B cell (primary cell): ENCODE data around the gene ADI1. TPM values are rescaled to one million over a fixed set of nuclear protein-coding genes. Genes with fewer than 3 reads are reported as not detected.

Experiments
- ATAC-seq: fragments of 200-7000 bp; cut with Tn5 transposase; one replicate; pipeline ENCODE4 v1.10.0; 2021; ENCODE audit warnings: low read depth, mild to moderate bottlenecking, moderate number of reproducible peaks, moderate library complexity
- CTCF ChIA-PET: fragments of 350-600 bp; sonication (Branson Sonifier 250); formaldehyde crosslinking; loops from one replicate; lab custom pipeline; 2021; ENCODE audit warnings: antibody characterized with exemption, inconsistent platforms; lab: Charles Lee
- POLR2A ChIA-PET: fragments of 350-600 bp; sonication (Branson Sonifier 250); formaldehyde crosslinking; loops from one replicate; lab custom pipeline; 2021; ENCODE audit warnings: antibody characterized with exemption; lab: Charles Lee
- DNase-seq: peaks from one replicate; pipeline ENCODE4 v3.0.0; 2013
- H2AFZ ChIP-seq: 2 replicates; pipeline ENCODE4 v1.6.1; 2012; ENCODE audit warnings: mild to moderate bottlenecking, low read depth, low read length; ENCODE audit not compliant: insufficient read depth, poor library complexity, severe bottlenecking
- H3K27ac ChIP-seq, 2 donors: 1 replicate in 1 of 2; 2 replicates in 1 of 2; pipeline ENCODE4 v1.5.1; 2012 to 2013; ENCODE audit warnings: low read length in 2 of 2, mild to moderate bottlenecking in 2 of 2, moderate library complexity in 1 of 2
- H3K27me3 ChIP-seq, 4 experiments: fragments of 200-600 bp in 1 of 4; sonication (generic) in 1 of 4; replicated peaks in 1 of 4; 1 replicate in 2 of 4; 2 replicates in 2 of 4; pipeline versions ENCODE4 v1.6.1 to v1.7.0; 2013 to 2016; ENCODE audit warnings: low read length in 3 of 4, mild to moderate bottlenecking in 2 of 4, mixed read lengths in 1 of 4, moderate library complexity in 1 of 4; ENCODE audit not compliant: insufficient read depth in 4 of 4, control insufficient read depth in 3 of 4; ENCODE audit errors: control extremely low read depth in 1 of 4
- H3K36me3 ChIP-seq, 2 experiments: replicated peaks in 1 of 2; 1 replicate in 1 of 2; 2 replicates in 1 of 2; pipeline versions ENCODE4 v1.6.1 to v1.7.1; 2013; ENCODE audit warnings: low read length in 1 of 2; ENCODE audit not compliant: insufficient read depth in 2 of 2, control insufficient read depth in 1 of 2; ENCODE audit errors: control extremely low read depth in 1 of 2, extremely low read depth in 1 of 2
- H3K4me1 ChIP-seq, 2 donors: fragments of 200-600 bp in 1 of 2; sonication (generic) in 1 of 2; 1 replicate in 1 of 2; 2 replicates in 1 of 2; pipeline versions ENCODE4 v1.5.1 to v1.6.1; 2013 to 2017; ENCODE audit warnings: low read length in 2 of 2; ENCODE audit not compliant: control insufficient read depth in 2 of 2, insufficient read depth in 2 of 2
- H3K4me2 ChIP-seq: replicated peaks from 2 replicates; pipeline ENCODE3; 2012; ENCODE audit warnings: mild to moderate bottlenecking, low read depth, low read length; ENCODE audit not compliant: poor library complexity, severe bottlenecking
- H3K4me3 ChIP-seq, 5 experiments: fragments of 200-600 bp in 1 of 5; sonication (generic) in 1 of 5; 1 replicate in 3 of 5; 2 replicates in 2 of 5; pipeline versions ENCODE4 v1.5.1 to v1.7.0; 2011 to 2016; ENCODE audit warnings: low read length in 4 of 5, mild to moderate bottlenecking in 4 of 5, low read depth in 2 of 5, control low read depth in 1 of 5, moderate library complexity in 1 of 5; ENCODE audit not compliant: insufficient read depth in 1 of 5; ENCODE audit errors: control extremely low read depth in 1 of 5, extremely low read depth in 1 of 5
- H3K79me2 ChIP-seq: fragments of 200-600 bp; sonication (generic); one replicate; pipeline ENCODE4 v1.6.0; 2016; ENCODE audit warnings: low read length; ENCODE audit not compliant: control insufficient read depth, insufficient read depth
- H3K9ac ChIP-seq: fragments of 200-600 bp; sonication (generic); 2 replicates; pipeline ENCODE4 v1.6.1; 2017; ENCODE audit warnings: mild to moderate bottlenecking, low read length, moderate library complexity
- H3K9me3 ChIP-seq, 3 donors: one replicate each; pipeline versions ENCODE4 v1.6.1 to v1.7.1; 2013; ENCODE audit warnings: low read length in 2 of 3; ENCODE audit not compliant: control insufficient read depth in 2 of 3, insufficient read depth in 1 of 3; ENCODE audit errors: control extremely low read depth in 1 of 3
- H4K20me1 ChIP-seq: 2 replicates; pipeline ENCODE4 v1.6.0; 2012; ENCODE audit warnings: mild to moderate bottlenecking, low read length; ENCODE audit not compliant: insufficient read depth, control insufficient read depth, poor library complexity, severe bottlenecking
- H3K27ac Mint-ChIP-seq: one replicate; pipeline ENCODE4 v1.8.0; 2021; ENCODE audit warnings: mixed read lengths
- H3K27me3 Mint-ChIP-seq: one replicate; pipeline ENCODE4 v1.8.0; 2021; ENCODE audit warnings: mixed read lengths
- H3K4me1 Mint-ChIP-seq: one replicate; pipeline ENCODE4 v1.8.0; 2021; ENCODE audit warnings: mixed read lengths
- H3K4me3 Mint-ChIP-seq: one replicate; pipeline ENCODE4 v1.8.0; 2021; ENCODE audit warnings: mixed read lengths
- H3K9me3 Mint-ChIP-seq: one replicate; pipeline ENCODE4 v1.8.0; 2022; ENCODE audit warnings: mixed read lengths; ENCODE audit not compliant: insufficient read depth
- EZH2 ChIP-seq: IDR thresholded peaks from 2 replicates; pipeline ENCODE4 v1.6.1; 2012; ENCODE audit warnings: borderline replicate concordance, low read depth, mild to moderate bottlenecking, moderate library complexity, low read length; ENCODE audit not compliant: insufficient read depth, poor library complexity, severe bottlenecking
- WGBS: methylation state at CpG from one replicate; pipeline ENCODE4 v1.1.5; 2013; ENCODE audit warnings: missing lambda C conversion rate; ENCODE audit not compliant: insufficient coverage; 5-methylcytosine and 5-hydroxymethylcytosine counted together
- intact Hi-C: fragments of 100-400 bp; cut with micrococcal nuclease; formaldehyde crosslinking; loops from one replicate; pipeline ENCODE4 v1.10.0; 2022
- polyA plus RNA-seq: library from polyadenylated mRNA; depleted of rRNA; stranded (reverse); fragments of >200 nt; gene quantifications from 2 replicates; pipeline ENCODE4 v1.2.3, GENCODE V29; 2012
- total RNA-seq, 2 donors: library from RNA; stranded (reverse); fragments of 120-200 nt in 1 of 2; gene quantifications; 1 replicate in 1 of 2; 2 replicates in 1 of 2; pipeline versions ENCODE4 v1.2.3 to v1.2.4, GENCODE V29; 2013 to 2022
- TF ChIP-seq, protein P1 (sequence below): fragments of 200-600 bp; IDR thresholded peaks from one replicate; pipeline ENCODE4 v1.8.0; 2022; ENCODE audit warnings: antibody characterized with exemption, mild to moderate bottlenecking

ADI1 gene
- total and polyA plus RNA-seq, 2 donors (not counting 1 experiment from before 2014, with no cell fraction given), result 15.2 to 23.1 TPM

DNA sequence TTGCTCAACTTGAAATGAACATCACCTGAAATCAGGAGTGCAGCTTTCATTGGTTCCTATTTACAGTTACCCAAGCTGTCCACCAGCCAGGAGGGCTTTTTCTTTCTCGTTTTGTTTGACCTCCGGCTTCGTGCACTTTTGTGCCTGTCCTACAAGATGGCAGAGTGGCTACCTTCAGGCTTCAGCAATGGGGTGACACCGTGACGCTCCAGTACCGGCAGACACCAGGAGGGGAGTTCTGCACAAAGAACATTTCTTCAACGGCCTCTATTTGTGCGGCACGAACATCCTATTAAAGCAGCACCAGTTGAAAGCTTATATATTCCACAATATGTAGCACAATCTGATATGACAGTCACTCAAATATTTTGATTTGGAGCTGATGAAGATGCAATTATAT is 20.5 kb upstream of the ADI1 start:
- 92% methylated on average over 6 of the region's 9 CpGs for WGBS
- H3K4me3 Mint-ChIP-seq, result no peak overlapping the region
- H3K4me2 ChIP-seq, result no peak overlapping the region
- TF ChIP-seq EZH2, result no peak
- TF ChIP-seq, protein P1, sequence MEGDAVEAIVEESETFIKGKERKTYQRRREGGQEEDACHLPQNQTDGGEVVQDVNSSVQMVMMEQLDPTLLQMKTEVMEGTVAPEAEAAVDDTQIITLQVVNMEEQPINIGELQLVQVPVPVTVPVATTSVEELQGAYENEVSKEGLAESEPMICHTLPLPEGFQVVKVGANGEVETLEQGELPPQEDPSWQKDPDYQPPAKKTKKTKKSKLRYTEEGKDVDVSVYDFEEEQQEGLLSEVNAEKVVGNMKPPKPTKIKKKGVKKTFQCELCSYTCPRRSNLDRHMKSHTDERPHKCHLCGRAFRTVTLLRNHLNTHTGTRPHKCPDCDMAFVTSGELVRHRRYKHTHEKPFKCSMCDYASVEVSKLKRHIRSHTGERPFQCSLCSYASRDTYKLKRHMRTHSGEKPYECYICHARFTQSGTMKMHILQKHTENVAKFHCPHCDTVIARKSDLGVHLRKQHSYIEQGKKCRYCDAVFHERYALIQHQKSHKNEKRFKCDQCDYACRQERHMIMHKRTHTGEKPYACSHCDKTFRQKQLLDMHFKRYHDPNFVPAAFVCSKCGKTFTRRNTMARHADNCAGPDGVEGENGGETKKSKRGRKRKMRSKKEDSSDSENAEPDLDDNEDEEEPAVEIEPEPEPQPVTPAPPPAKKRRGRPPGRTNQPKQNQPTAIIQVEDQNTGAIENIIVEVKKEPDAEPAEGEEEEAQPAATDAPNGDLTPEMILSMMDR, result no peak
- H3K9me3 Mint-ChIP-seq, result no peaks in the 10 kb centered on the region
- peaks cover 0 to 28% of the 10 kb centered on the region in 2 experiments for H3K36me3 ChIP-seq
- no peaks in the 10 kb centered on the region for H3K27me3 ChIP-seq
- no peak overlapping the region for H3K27ac Mint-ChIP-seq
- POLR2A ChIA-PET, result no interaction called here
- intact Hi-C loops, result no loop called here
- H3K4me3 ChIP-seq, result no peak overlapping the region
- no peaks in the 10 kb centered on the region for H4K20me1 ChIP-seq
- peaks cover 11% of the 10 kb centered on the region for H3K4me1 Mint-ChIP-seq
- no peak overlapping the region for H2AFZ ChIP-seq
- CTCF ChIA-PET, result no interaction called here
- H3K79me2 ChIP-seq, result no peaks in the 10 kb centered on the region
- peaks cover 3 to 7% of the 10 kb centered on the region in 2 donors for H3K4me1 ChIP-seq
- H3K9ac ChIP-seq, result no peak overlapping the region
- H3K9me3 ChIP-seq, result no peaks in the 10 kb centered on the region
- H3K27me3 Mint-ChIP-seq, result no peaks in the 10 kb centered on the region
- DNase-seq (no peak), ATAC-seq (no peak)
- no peak overlapping the region for H3K27ac ChIP-seq

DNA sequence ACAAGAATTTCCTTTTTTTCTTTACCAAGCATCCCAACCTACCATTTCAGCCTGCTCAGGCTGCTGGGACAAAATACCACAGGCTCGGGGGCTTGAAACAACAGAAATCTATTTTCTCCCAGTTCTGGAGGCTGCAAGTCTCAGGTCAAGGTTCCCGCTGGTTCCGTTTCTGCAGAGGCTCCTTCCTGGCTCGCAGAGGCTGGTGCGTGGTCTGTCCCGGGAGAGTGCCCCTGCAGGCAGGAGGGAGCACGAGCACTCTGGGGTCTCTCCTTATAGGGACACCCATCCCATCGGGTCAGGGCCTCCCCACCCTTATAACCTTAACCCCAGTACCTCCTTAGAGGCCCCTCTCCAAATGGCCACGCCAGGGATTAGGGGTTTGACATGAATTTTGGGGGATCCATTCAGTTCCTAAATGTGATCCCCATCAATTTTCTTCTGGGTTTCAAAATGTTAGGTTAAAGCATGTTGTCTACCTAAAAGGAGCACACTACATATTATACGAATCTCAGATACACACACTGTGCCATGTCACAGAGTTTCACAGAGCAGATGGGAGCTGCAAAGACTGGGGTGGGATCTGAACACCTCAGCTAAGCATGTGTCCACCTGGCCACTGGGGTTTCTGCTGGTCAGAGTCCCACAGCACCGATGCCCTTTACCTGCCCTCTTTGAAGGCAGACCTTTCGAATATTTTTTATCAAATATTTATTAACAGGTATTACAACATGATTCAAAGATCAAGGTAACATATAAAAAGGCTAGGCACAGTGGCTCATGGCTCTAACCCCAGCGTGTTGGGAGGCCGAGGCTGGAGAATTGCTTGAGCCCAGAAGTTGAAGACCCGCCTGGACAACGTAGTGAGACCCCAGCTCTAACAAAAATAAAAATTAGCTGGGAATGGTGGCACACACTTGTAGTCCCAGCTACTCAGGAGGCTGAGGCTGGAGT is 17.6 kb upstream of the ADI1 start:
- Mint-ChIP-seq H3K9me3 (no peaks in the 10 kb centered on the region), H3K27me3 (no peaks in the 10 kb centered on the region), H3K27ac (peak overlapping the region; percentile 32), H3K4me3 (peak overlapping the region; percentile 77), H3K4me1 (peaks cover 11% of the 10 kb centered on the region)
- ChIA-PET CTCF (interaction anchor here (1.3 kb wide), 1 partner anchor 17 kb away, joined by 3 read pairs; no protein-coding TSS in a partner anchor), POLR2A (no interaction called here)
- 80% methylated on average over 9 of the region's 16 CpGs for WGBS
- Histone ChIP-seq H3K27ac (peak overlapping the region in 1 of 2 donors; percentile 55), H4K20me1 (no peaks in the 10 kb centered on the region), H2AFZ (peak overlapping the region; percentile 56), H3K9me3 (peaks cover 0 to 6% (median 0%) of the 10 kb centered on the region in 3 donors), H3K79me2 (no peaks in the 10 kb centered on the region), H3K4me1 (peaks cover 3 to 7% of the 10 kb centered on the region in 2 donors), H3K4me3 (peak overlapping the region in 3 of 5 experiments; percentile 26 to 41 (median 32)), H3K9ac (peak overlapping the region; percentile 25), H3K27me3 (no peaks in the 10 kb centered on the region), H3K36me3 (peaks cover 0 to 5% of the 10 kb centered on the region in 2 experiments), H3K4me2 (peak overlapping the region; percentile 52)
- ATAC-seq, result peak; percentile 49
- intact Hi-C loops, result no loop called here
- no peak for TF ChIP-seq EZH2
- TF ChIP-seq, protein P1, result no peak
- DNase-seq, result peak; percentile 26
